HG03045 (cell line): ENCODE measurements around the gene SAP30.

Source experiments
- ATAC-seq: cut with Tn5 transposase; IDR thresholded peaks from one replicate; pipeline ENCODE4 v1.9.1; 2021; ENCODE audit warnings: mild to moderate bottlenecking, moderate library complexity; ENCODE audit not compliant: unreplicated experiment

SAP30 gene

DNA sequence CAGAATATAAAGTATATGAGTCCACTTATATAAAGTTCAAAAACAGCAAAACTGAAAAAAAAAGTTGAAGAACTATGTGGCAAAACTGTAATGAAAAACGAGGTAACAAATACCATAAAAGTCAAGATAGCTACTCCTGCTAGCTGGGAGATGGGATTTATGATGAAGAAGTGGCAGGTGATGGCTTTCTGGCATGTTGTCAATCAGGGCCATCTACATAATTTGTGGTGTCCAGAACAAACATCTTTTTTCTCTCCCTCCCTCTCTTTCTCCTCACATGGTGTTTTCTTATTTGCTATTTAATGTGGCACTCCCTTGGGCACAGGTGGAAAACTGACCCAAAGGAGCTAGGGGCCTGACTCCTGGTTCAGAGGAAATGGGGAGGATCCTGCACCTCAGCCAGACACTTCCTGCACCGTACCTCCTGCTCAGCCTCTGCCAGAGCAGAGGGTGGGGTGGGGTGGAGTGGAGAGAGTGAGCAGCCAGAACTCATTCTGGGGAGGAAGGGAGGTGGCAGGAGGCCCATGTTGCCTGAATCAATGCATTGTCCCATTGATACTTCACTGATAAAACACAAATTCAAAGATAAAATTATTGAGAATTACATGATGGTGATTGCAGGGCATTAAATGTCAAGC, 5.3 kb upstream of the SAP30 start:
- ATAC-seq, result no peak

GRCh38 chr4:173367285-173367684, 3.5 kb upstream of the SAP30 start:
- ATAC-seq, result no peak

DNA sequence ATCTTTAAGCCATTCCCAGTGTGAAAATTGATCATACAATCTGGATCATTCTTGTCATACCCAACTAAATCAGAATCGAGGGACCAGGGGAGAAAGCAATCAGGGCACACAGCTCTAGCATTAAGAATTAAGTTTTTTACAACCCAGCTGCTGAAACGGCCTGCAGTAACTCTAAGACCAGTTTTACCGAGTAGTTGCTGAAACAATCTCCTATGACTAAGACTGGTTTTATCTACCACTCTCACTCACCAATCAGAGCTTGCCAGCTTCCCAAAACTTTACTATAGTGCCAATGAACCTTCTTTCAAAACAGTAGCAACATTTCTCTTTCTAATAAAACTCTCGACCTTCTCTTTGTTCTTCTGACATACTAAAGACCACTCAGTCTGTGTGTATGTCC, 2.8 kb upstream of the SAP30 start:
- ATAC-seq, result no peak

DNA sequence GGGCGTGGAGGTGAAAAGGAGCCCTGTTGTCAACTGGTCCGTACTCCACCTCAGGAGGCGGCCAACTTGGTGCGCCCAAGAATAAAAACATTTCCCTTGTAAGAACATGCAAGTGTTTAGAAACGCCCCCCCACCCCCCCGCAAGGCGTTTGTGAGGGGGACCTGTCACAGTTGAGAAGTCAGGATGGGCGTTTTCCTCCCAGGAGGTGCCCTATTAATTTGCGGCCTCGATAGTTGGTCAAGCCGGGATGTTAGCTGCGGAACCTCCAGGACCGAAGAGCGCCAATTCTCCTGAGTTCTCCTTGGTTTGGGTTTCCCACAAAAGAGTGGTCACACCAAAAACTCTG, 651 bp upstream of the SAP30 start:
- ATAC-seq, result peak; percentile 0

GRCh38 chr4:173371292-173372192, 788 bp downstream of the SAP30 start:
- peak; percentile 30 for ATAC-seq

DNA sequence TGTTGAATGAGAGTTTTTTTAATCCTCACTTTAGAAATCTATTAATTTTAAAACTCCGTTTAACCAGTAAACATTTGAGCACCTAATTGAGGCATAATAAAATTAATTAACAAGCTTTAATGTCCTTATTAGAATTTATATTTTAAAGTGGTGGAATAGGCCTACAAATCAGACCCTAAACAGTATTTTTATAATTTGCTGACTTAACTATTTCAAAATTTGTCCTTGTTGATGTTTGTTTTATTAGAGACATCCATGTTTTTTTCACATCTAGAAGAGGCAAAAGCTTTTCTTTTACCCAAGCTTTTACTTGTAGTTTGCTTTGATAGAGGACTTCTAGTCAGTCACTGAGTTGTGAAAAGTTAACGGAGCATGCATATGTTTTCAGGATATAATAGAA, 3.8 kb downstream of the SAP30 start:
- no peak for ATAC-seq

DNA sequence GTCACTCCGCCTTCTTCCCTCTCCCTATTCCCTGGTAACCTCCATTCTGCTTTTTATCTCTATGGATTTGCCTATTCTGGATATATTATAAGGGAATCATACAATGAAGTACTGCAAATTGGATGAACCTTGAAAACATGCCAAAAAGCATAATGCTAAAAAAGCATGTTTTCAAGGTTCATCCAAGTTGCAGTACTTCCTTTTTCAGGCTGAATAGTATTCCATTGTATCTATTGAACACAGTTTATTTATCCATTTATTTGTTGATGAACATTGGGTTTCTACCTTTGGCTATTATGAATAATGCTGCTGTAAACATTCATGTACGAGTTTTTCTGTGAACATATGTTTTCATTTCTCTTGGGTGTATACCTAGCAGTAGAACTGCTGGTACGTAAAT, 9.2 kb downstream of the SAP30 start:
- no peak for ATAC-seq

GRCh38 chr4:173380987-173381386, 10.2 kb downstream of the SAP30 start:
- no peak for ATAC-seq

- ATAC-seq, result no peak
These were observed 10.9 kb downstream of the SAP30 start for GRCh38 chr4:173381610-173382009.

- ATAC-seq, result no peak
These were observed 11.6 kb downstream of the SAP30 start for GRCh38 chr4:173382349-173382748.

DNA sequence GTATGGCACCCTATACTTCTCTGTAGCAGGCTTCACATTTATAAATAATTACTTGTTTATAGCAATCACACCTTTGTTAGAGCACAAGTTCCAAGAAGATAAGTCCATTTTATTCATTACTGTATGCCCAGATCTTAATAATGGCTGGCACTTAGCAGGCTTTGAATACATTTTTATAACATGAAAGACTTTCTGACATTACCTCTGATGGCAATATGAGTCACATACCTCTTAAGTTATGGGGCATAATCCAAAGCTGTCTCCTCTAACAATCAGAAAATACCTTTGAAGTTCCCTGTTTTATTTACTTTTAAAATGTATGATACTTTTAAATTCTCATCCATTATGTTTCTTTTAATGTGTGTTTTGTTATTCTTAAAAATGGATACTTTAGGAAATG, 16.0 kb downstream of the SAP30 start:
- no peak for ATAC-seq

DNA sequence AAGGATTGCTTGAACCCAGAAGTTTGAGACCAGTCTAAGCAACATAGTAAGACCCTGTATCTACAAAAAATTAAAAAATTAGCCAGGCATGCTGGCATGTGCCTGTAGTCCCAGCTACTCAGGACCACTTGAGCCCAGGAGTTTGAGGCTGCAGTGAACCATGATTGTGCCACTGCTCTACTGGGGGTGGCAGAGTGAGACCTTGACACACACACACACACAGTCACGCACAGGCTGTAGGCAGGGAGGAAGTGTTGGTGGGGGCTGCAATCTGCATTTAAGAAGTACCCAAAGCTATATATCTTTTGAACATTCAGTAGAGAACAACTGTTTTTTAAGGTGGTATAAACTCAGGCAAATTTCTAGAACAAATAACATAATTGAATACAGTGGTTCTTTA, 20.9 kb downstream of the SAP30 start:
- ATAC-seq, result no peak

DNA sequence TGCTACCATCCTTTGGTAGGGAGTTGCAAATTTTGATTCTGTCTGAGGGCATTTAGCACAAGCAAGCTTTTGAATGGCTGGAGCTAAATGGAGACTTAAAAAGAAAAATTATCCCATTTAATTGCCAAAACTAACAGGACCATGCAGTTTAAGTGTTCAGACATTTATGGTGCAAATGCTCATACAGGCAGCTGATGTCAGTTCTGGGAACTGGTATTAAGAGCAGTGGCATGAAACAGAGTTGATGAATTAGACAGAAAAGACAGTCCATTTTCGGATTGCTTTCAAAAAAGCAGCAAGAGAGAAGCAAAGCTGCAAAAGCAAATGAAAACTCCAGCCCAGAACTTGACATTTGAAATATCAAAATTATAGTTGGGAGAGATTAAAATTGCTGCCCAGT, 26.9 kb downstream of the SAP30 start:
- ATAC-seq, result no peak

DNA sequence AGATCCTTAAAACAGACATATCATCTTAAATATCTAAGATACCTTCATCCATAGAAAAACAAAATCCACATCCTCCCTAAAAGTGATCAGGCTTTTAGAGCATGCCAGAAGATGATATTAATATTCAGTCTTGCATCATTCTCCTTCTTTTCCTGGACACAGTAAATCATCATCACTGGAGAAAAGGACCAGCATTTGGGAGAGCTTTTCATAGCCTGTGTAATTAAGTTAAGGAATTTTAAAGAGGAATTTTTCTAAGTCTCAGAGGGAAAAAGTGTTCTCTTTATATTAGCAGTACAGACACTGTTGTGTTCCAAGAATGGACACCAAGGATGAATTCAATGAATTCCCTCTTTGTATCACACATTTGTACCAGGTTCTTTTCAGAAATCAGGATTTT, 27.5 kb downstream of the SAP30 start:
- ATAC-seq, result no peak

- ATAC-seq, result no peak
These were observed 28.1 kb downstream of the SAP30 start, which contains the start of gene SCRG1 for GRCh38 chr4:173398779-173399415. SCRG1 (minus strand) TSS chr4:173399116; CDS start chr4:173391414, 7,702 bp downstream.

- no peak for ATAC-seq
These were observed 30.3 kb downstream of the SAP30 start for GRCh38 chr4:173401063-173401462.

DNA sequence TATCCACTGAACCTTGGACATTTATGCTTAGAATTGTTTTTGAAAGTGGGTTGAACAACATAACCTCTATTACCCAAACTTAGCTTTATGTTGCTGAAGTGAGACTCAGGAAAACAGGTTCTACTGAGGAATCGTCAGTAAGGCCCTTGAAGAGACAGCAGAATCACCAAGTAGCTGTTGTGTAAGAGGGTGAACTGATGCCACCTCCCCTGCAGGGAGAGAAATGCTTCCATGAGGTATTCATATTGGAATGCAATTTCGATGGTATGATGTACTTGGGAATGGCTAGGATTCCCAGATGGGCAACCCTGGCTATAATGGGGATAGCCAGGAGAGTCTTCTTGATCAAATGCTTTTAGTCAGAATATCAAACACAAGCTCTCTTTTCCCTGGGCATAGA, 32.3 kb downstream of the SAP30 start:
- ATAC-seq, result no peak

DNA sequence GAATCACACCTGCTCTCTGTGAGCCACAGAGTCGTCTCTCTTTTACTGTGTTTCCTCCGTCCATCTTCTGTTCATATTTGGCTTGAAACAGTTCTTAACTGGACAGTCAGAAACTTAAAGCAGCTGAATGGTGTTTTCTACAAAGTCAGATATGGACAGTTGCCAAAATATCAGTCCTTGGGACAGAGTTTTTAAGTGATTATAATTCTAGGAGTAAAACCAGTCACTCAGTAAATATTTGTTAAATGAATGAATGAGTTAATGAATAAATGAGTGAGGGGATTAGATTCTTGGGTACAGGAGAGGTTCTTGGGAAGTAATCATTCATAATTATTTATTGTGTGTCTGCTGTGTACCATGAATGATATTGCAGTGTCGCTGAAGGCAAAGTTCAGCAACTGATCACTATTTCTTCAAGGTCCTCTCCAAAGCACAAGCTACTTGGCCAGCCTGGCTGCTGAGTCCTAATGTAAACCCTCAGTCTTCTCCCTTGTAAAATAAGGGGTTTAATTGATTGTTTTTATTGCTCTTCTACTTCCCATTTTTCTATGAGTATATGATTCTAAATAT, 33.6 kb downstream of the SAP30 start:
- no peak for ATAC-seq

GRCh38 chr4:173405840-173406606, 35.3 kb downstream of the SAP30 start:
- peak; percentile 75 for ATAC-seq

DNA sequence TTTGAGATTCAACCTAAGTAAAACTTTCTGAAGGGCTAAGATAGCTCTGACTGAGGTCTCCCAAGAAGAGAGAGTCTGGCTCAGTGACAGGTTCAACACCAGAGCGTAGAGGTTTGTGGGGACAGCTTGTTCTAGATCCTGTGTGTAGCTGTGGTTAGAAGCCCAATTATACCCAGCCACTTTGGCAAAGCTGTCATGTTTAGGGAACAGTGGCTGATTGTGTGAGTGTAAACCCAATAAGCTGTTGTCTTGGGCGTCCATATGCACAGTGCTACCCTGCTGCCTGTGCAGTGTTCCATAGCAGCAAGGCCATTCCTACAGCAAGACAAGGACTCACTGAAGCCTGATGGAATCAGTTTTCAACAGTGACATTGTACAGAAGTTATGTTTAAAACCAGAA, 39.3 kb downstream of the SAP30 start:
- no peak for ATAC-seq
